Adrenal gland (tissue), 12 donors: ENCODE measurements around the gene PDHX. TPM values are rescaled to one million over a fixed set of nuclear protein-coding genes. Genes with fewer than 3 reads are reported as not detected.

Experiments used
- DNase-seq, 7 donors: peaks; one replicate each; pipeline ENCODE4 v3.0.0-alpha.2; 2019 to 2020
- H3K27ac ChIP-seq, 5 donors: fragments of 200-600 bp; sonication (generic) in 4 of 5; 1 replicate in 3 of 5; 2 replicates in 2 of 5; pipeline versions ENCODE4 v1.5.1 to v1.8.0; 2016 to 2020; ENCODE audit warnings: mild to moderate bottlenecking in 1 of 5
- H3K27me3 ChIP-seq: fragments of 200-600 bp; 2 replicates; pipeline ENCODE4 v1.8.0; 2021
- H3K36me3 ChIP-seq, 2 donors: fragments of 200-600 bp; replicated peaks in 1 of 2; 1 replicate in 1 of 2; 2 replicates in 1 of 2; pipeline versions ENCODE4 v1.5.1 to v1.8.0; 2018 to 2022
- H3K4me1 ChIP-seq, 2 donors: fragments of 200-600 bp; replicated peaks in 1 of 2; 1 replicate in 1 of 2; 2 replicates in 1 of 2; pipeline versions ENCODE4 v1.5.1 to v1.8.0; 2018 to 2021
- H3K4me3 ChIP-seq, 4 donors: fragments of 200-600 bp; sonication (generic) in 3 of 4; one replicate each; pipeline ENCODE4 v1.5.1; 2016 to 2018
- H3K9me3 ChIP-seq, 3 donors: fragments of 200-600 bp; sonication (generic) in 1 of 3; replicated peaks in 1 of 3; 1 replicate in 2 of 3; 2 replicates in 1 of 3; pipeline versions ENCODE4 v1.5.1 to v1.8.0; 2016 to 2021
- POLR2A ChIP-seq, 2 donors: fragments of 450-650 bp; IDR thresholded peaks; one replicate each; pipeline ENCODE4 v1.6.1; 2017; ENCODE audit warnings: antibody characterized with exemption in 2 of 2, mild to moderate bottlenecking in 2 of 2, moderate library complexity in 1 of 2
- WGBS, 4 donors: extraction: QIAGEN DNeasy Blood & Tissue Kit in 2 of 4; methylation state at CpG; one replicate each; pipeline versions ENCODE4 v1.1.5 to v1.1.7; 2013 to 2017; 5-methylcytosine and 5-hydroxymethylcytosine counted together
- intact Hi-C, 2 donors: fragments of 100-400 bp; cut with DNase I; formaldehyde crosslinking; loops; one replicate each; pipeline versions ENCODE4 v1.14.1 to v1.15.0; 2022 to 2023
- polyA plus RNA-seq, 3 donors: library from polyadenylated mRNA; stranded (reverse); fragments of 200-250 nt in 2 of 3; fragments of 350-450 nt in 1 of 3; fragmentation: Illumina TruSeq in 1 of 3; extraction: RNeasy Lipid Tissue Mini Kit (QIAGEN cat#74804) in 1 of 3; gene quantifications; one replicate each; pipeline ENCODE4 v1.2.3, GENCODE V29; 2013 to 2014
- total RNA-seq, 9 donors: library from RNA; depleted of rRNA in 4 of 9; stranded (reverse); fragments of >200 nt in 4 of 9; fragments of 120-200 nt in 1 of 9; fragmentation: NEBNext Ultra II Directional in 1 of 9; extraction: Animal tissue kit (Norgen Biotek cat#: 25700) in 1 of 9; gene quantifications; one replicate each; pipeline versions ENCODE4 v1.1.0 to v1.2.4, GENCODE V29; 2013 to 2023
- TF ChIP-seq, protein P1 (sequence below), 6 experiments: fragments of 450-650 bp in 4 of 6; fragments of 200-600 bp in 2 of 6; sonication (generic) in 1 of 6; IDR thresholded peaks; 1 replicate in 5 of 6; 2 replicates in 1 of 6; pipeline versions ENCODE4 v1.5.1 to v1.8.0; 2016 to 2021; ENCODE audit warnings: antibody characterized with exemption in 6 of 6, mild to moderate bottlenecking in 2 of 6, moderate library complexity in 1 of 6
- donor health status: healthy with polysubstance abuse.
- donor health status: Bipolar disorder and iron deficiency.
- donor health status: DM: yes; HTN: yes; CAD: no.
- donor health status: DM: no; HTN: no; CAD: no.
- donor health status: DM: no; HTN: no; CAD: no.
- donor health status: DM: yes; HTN: yes; CAD: no.

Gene PDHX
- total and polyA plus RNA-seq, 12 donors: 13.9 to 98.4 (median 45.6) TPM

DNA sequence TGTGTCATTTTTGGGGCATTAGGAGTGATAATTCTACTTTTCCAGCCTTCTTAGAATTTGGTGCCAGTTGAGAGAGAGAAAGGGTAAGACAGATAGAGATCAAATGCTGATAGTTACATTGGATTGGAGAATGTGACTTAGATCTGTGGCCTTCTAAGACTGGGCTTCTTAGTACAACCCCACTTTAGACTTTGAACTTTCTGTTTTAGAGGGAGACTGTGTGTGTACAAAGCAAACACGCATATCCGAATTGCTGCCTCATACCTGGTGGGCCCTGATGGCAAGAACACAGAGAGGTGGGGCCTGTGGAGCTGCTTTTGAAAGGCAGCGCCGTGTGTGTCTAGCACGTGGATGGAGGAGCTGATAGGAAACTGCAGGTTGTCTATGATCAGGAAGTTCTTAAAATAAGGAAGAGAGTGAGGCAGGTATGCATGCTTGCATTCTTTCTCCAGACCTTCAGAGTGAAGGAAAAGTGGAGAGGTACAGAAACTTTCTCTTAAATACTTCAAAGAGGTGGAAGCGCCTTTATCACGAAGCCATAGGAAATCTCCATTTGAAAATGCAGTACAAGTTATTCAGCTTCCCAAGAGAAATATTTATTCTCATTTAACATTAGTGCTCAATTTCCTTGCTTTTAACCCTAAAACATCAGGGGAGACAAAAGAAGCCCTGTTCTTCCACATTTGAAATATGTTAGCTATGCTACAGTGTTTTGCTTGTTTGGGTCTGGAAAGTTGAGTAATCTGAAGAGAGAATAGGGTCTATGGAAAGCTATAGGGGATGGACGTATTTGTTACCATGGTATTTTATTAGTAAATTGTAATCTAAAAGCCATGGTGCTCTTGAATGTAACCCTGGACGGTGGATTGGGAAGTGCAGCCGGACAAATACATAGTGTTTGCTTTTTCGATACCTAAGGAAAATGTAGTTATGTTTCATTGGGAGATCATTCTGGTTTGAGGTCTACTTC is 13.7 kb downstream of the PDHX start:
- Histone ChIP-seq H3K27ac (no peak overlapping the region), H3K36me3 (peaks cover 0 to 14% of the 10 kb centered on the region in 2 donors), H3K4me3 (no peak overlapping the region), H3K27me3 (no peaks in the 10 kb centered on the region), H3K4me1 (peaks cover 13 to 33% of the 10 kb centered on the region in 2 donors), H3K9me3 (no peaks in the 10 kb centered on the region)
- intact Hi-C loops: loop anchor here (10.0 kb wide), 2 partner anchors 305 to 465 kb away; no protein-coding TSS in a partner anchor
- DNase-seq: no peak
- 94 to 95% (median 95%) methylated on average over 11 of the region's 11 CpGs for WGBS, 4 donors
- TF ChIP-seq, protein P1, sequence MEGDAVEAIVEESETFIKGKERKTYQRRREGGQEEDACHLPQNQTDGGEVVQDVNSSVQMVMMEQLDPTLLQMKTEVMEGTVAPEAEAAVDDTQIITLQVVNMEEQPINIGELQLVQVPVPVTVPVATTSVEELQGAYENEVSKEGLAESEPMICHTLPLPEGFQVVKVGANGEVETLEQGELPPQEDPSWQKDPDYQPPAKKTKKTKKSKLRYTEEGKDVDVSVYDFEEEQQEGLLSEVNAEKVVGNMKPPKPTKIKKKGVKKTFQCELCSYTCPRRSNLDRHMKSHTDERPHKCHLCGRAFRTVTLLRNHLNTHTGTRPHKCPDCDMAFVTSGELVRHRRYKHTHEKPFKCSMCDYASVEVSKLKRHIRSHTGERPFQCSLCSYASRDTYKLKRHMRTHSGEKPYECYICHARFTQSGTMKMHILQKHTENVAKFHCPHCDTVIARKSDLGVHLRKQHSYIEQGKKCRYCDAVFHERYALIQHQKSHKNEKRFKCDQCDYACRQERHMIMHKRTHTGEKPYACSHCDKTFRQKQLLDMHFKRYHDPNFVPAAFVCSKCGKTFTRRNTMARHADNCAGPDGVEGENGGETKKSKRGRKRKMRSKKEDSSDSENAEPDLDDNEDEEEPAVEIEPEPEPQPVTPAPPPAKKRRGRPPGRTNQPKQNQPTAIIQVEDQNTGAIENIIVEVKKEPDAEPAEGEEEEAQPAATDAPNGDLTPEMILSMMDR (IDR thresholded peaks at IDR 0.05): no peak
- no peak for TF ChIP-seq POLR2A (IDR thresholded peaks at IDR 0.05)

DNA sequence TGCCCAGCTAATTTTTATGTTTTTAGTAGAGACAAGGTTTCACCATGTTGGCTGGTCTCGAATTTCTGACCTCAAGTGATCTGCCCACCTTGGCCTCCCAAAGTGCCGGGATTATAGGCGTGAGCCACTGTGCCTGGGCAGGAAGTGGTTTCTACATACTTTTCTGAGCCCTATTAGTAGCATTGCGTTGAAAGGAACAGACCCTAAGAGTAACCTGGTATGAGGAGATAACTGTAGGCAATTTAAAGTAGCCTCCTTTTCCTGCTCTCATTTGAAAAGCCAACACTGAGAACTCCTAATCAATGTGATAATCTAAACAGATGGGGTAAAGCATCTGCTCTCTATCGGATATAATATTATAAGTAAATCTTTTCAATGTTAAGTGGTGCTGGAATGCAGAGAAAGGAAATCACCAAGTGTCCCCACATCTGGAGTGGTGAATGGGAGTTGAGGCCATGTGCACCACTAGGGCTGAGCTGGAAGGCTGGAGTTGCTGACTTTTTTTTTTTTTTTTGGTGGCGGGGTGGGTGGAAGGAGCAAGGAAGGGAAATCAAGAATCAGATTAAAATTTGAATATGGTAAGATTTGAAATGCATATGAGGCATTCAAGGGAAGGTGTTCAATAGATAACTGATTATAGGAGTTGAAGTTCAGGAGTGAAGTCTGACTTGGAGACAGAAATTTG is 20.7 kb downstream of the PDHX start:
- intact Hi-C loops: loop anchor here in 1 of 2 donors (10.0 kb wide), 1 partner anchor 298 kb away; no protein-coding TSS in a partner anchor
- 89 to 95% (median 93%) methylated on average over 6 of the region's 6 CpGs for WGBS, 4 donors
- Histone ChIP-seq H3K4me1 (peaks cover 0 to 16% of the 10 kb centered on the region in 2 donors), H3K4me3 (no peak overlapping the region), H3K36me3 (peaks cover 0 to 13% of the 10 kb centered on the region in 2 donors), H3K27me3 (no peaks in the 10 kb centered on the region), H3K9me3 (no peaks in the 10 kb centered on the region), H3K27ac (no peak overlapping the region)
- no peak for TF ChIP-seq POLR2A (IDR thresholded peaks at IDR 0.05)
- TF ChIP-seq, protein P1 (IDR thresholded peaks at IDR 0.05): no peak
- no peak for DNase-seq

DNA sequence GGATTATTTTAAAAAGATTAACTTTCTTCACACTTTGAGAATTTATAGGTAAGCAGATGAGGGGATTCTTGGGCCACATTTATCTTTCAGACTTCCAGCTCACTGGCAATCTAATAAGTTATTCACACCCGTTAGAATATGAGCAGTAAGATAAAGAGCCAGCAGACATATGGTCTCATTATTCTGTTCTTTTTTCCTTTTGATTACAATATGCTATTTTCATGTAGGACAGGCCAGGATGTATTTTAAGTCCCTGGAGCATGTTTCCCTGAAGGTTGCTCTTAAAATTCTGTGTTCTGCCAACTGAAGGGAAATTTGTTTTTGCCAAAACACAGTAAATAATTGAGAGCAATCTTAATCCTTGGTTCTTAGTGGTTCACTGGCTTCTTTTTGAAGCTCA is 22.2 kb downstream of the PDHX start:
- no peaks in the 10 kb centered on the region for H3K27me3 ChIP-seq
- H3K27ac ChIP-seq: no peak overlapping the region
- H3K4me3 ChIP-seq: no peak overlapping the region
- peaks cover 0 to 16% of the 10 kb centered on the region in 2 donors for H3K4me1 ChIP-seq
- H3K9me3 ChIP-seq: no peaks in the 10 kb centered on the region
- no peak for DNase-seq
- no peak for TF ChIP-seq POLR2A (IDR thresholded peaks at IDR 0.05)
- TF ChIP-seq, protein P1 (IDR thresholded peaks at IDR 0.05): no peak
- H3K36me3 ChIP-seq: no peaks in the 10 kb centered on the region
- WGBS, 4 donors: 57 to 60% (median 58%) methylated on average over 1 of the region's 1 CpG
- intact Hi-C loops: loop anchor here in 1 of 2 donors (10.0 kb wide), 1 partner anchor 296 kb away; no protein-coding TSS in a partner anchor
